ENCODE results near the gene ARHGEF19.
A peak's percentile ranks its signal among the peaks of the same experiment; 100 is the strongest.
"Not testable (repeated sequence)": the region's sequence is repeated elsewhere in the genome, so short reads cannot be mapped to it uniquely, and the experiment has no call there.

The ARHGEF19 gene

DNA sequence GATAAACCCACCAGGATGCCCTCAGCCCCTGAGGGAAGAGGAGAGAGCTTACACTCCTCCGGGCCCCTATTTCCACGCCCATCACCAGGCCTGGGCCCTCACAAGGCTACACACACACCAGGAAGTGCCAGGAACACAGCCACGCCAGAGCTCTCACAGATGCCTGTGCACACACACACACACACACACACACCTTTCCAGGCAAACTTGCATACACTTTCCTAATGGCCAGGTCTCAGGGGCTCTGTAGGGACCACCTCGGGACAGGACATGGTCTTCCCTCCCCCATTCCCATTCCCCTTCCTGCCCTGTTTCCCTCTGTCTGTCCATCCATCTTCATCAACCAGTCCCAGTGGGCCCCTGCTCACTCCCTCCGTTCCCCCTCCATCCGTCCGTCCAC, 46.9 kb downstream of the ARHGEF19 start:
- DNase-seq (ENCODE audit: low read depth) = no peak

DNA sequence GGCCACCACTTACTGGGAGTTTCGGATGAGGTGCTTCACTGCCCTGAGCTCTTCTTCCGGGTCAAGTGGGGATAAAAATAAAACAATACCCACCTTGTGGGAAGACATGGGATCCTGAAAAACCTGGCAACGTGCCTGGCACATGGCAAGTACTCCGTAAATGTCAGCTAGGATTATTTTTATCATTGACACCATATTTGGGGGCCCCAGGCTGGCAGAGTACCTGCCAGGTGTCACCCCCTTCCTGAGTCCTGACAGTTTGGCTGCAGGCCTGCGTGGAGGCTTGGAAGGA, 47.4 kb downstream of the ARHGEF19 start:
- DNase-seq (ENCODE audit: low read depth) = no peak

DNA sequence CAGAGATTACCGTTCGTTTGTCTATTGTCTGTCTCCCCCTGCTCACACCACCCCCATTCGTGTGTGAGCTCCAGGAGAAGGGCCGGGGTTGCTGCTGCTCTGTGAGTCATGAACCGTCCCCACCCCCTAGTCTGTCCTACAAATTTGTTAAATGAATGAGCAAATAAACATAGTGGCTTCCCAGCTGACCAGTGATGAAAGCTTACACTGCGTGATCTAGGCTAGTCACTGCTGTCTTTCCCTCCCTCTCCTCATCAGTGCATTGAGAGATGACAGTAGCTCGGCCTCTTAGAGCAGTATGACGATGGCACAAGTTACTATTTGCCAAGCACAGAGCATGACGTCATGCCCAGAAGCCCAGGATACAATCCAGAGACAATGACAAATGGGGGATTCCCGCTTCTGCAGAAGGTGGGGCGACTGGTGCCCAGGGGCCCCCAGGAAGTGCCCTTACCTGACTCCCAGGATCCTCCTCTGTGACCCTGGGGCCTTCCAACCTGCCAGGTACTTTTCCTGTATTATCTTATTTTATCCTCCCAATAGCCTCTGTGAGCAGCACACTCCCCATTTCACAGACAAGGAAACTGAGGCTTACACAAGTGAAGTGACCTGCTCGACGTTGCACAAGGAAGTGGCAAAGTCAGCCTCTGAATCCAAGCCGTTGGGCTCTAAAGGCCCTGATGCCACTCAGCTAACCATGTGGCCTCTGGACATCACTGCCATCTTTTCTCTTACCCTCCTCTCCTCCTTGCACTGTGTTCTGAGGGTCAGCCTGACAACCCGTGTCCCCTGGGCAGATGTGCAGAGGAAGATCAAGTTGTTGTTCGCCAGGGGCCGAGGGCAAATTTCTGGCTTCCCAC, 48.0 kb downstream of the ARHGEF19 start:
- DNase-seq (ENCODE audit: low read depth) = no peak

DNA sequence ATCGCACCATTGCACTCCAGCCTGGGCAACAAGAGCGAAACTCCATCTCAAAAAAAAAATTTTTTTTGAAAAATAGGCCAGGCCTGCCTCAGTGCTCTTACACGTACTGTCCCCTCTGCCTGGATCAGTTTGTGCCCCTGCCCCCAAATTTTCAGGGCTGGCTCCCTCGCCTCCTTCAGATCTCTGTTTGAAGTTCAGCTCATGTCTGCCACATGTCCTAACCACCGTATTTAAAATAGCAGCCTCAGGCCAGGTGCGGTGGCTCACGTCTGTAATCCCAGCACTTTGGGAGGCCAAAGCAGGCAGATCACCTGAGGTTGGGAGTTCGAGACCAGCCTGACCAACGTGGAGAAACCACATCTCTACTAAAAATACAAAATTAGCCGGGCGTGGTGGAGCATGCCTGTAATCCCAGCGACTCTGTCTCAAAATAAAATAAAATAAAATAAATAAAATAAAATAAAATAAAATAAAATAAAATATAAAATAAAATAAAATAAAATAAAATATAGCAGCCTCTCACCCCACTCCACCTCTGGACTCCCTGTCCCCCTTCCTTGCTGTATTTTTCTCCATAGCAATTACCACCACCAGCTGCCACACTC, 48.7 kb downstream of the ARHGEF19 start:
- not testable (repeated sequence) for DNase-seq (ENCODE audit: low read depth)

DNA sequence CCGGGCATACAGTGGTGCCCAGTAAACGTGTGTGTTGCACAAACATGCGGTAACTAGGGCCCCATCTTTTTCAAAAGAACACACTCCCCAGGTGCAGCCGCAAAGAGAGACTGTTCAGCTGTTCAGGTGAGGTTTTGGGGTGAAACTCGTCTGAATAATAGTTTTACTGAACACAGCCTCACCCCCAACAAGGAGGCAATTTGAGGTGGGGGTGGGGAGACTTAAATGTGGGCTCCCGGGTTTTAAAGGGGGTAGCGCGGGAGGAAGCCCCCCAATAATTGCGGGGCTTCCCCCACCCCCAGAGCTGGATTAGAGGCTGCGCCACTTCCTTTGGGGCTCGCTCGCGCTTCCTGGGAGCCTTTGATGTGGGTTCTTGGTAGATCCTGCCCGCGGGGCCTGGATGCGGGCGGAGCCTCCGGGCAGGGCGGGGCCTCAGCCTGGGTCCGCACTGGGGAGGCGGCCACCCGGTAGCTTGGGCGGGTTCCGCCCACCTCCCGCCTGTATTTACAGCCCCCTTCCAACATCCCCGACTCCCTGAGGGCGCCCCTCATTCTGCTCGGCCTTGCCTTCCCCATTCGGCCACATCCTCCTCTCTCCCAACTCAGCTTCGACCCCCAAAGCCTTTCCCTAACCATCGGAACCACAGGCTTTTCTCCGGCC, 50.2 kb downstream of the ARHGEF19 start:
- DNase-seq (ENCODE audit: low read depth) = peak; percentile 51

DNA sequence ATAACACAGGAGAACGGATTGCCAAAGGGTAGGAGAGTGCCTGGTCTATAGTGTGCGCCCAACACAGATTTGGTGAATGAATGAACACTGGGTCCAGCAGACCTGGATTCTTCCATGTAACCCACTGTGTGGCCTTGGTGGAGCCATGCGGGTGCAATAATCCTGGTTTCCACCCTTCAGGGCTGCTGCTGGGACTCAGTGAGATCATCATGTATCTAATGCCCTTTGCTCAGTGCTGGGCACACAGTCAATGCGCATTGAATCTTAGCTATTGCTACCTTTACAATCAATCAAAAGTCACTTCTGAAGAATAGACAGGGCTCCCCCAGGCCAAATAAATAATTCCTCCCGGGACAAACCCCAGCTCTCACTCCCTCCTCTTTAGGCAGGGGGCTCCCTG, 50.7 kb downstream of the ARHGEF19 start:
- DNase-seq (ENCODE audit: low read depth) = no peak

DNA sequence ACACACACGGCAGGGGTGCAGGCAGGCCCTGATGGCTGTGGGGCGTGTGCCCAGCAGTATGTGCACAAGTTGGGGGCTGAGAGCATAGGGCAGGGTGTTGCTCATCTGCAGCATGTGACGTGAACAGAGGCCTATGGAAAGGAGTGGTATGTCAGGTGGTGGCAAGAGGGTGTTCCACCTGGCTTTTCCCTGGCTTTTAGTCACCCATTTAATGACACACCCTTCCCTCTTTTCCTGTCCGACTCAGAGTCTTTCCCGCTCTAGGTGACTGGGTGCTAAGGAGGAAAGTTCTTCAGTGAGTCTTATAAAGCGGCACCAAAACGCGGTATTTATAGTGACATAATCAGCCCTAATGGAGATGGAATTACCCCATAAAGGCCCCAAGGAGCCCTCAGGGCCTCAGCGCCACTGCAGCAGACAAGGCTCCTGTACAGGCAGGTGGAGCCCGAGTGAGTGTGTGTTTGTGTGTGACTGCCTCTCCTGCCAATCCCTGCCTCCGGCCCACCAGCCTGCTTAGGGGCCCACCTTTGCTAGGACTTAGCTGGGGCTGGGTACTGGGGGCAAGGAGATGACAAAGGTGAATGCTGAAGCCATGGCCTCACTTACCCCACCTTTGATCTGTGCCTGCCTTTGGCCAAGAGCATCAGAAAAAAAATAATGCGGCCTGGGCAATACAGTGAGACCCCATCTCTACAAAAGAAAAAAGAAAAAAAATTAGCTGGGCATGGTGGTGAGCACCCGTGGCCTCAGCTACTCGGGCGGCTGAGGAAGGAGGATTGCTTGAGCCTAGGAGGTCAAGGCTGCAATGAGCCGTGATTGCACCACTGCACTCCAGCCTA, 53.2 kb downstream of the ARHGEF19 start:
- DNase-seq (ENCODE audit: low read depth) = no peak

DNA sequence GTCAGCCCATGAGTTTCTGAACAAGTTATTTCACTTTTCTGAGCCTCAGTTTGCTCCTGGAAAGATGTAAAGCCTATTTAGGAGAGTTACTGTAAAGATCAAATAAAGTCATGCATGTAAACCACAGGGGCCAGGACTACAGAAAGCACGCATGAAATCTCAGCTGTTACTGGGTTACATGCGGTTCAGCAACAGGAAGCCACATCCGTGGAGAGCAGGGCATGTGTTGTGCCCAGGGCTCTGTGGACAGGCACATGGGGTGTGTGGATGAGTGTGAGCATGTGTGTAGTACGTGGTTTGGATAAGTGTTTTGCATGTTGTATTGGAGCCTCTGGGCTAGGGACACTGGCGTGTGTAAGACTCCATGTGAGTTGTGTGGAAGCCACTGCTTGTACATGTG, 54.4 kb downstream of the ARHGEF19 start:
- peak; percentile 13 for DNase-seq (ENCODE audit: low read depth)

DNA sequence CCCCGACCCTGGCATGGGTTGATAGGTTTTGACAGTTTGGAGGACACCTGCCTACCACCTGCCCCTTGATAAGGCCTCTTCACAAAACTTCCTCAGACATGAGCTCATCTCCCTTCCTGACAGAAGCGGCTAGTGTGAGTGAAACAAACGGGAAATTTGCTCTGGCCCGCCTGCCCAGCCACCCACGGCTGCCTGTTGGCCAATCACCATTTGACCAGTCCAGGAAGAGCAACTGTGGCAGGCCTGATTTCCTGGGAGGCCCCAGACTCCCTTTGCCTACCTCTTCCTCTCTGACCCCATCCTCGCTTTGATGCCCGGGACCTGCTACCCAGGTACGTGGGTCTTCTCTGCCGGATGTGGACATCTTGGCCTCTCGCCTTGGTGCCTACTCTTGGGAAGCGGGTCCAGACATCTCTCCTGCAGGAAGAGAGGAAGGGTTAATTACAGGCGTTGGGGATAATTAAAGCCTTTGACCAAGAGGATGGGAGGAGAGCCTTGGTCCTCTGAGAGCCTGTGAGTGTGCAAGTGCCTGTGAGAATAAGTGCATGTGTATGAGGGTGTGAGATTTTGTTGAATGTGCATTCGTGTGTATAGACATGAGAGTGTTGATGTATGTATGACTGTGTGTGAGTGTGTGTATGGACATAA, 55.5 kb downstream of the ARHGEF19 start:
- no peak for DNase-seq (ENCODE audit: low read depth)

DNA sequence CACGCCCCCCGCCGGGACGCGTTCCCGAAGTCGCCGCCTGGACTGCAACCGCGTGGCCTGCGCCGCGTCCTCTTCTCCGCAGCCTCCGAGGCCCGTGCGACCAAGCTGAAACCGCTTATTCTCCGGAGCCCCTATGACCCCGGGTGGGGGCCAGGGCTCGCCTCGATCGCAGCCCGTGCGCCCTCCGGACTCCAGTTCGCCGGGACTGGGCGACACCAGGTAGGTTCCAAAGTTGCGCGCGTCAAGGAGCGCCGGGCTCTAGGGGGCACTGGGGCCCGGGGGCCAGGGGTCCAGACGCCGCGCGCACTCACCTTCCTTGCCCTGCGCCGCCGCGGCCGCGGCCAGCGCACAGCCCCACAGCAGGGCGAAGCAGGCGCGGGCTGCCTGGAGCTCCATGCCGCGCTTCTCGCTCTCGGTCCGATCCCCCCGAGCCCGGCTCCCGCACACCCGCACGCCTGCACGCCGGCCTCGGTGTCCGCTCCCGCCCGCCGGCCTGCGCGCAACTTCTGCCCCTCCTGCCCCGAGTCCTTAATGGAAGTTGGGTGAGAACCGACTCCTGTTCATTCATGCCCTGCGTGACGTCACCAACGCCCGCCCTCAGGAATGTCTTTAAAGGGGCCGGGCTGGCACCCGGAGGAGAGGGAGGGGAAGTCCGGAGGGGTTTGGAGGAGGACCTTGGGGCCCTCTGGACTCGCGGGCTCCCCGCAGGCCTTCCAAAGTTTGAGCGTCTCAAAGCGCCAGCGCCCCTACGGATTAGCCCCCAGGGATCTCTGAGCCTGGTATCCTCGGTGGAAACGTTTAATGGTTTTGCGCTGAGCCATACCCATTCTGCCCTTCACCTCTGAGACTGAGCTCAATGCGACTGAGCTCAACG, 56.7 kb downstream of the ARHGEF19 start, which contains the start of gene EPHA2:
Gene EPHA2 (minus strand): TSS at position 533 of the 874 bp plus-strand sequence. CDS start 137 bp downstream, at position 396.
- no peak for DNase-seq (ENCODE audit: low read depth)

DNA sequence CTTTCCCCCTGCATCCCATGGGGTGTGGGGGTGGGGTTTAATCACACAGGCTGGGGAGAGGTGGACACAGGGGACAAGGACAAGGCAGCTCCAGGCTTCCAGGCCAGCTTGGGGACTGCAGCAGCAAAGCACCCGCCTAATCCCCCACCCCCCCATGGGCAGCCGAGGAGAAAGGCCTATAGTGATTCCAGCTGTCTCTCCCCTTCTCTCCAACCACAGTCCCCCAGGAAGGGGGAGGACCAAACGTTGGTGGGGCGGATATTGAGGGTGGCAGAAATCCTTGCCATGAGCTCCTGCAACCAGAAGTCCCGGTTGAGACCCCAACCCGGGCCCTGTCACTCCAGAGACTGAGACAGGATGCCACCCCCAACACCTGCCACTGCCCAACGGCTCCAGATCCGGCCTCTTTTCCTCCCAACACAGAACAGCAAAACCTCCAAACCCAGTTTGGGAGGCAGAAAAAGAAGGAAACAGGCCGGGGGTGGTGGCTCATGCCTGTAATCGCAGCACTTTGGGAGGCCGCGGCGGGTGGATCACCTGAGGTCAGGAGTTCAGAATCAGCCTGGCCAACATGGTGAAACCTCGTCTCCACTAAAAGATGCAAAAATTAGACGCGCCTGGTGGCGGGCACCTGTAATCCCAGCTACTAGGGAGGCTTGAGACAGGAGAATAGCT, 58.3 kb downstream of the ARHGEF19 start:
- no peak for DNase-seq (ENCODE audit: low read depth)

DNA sequence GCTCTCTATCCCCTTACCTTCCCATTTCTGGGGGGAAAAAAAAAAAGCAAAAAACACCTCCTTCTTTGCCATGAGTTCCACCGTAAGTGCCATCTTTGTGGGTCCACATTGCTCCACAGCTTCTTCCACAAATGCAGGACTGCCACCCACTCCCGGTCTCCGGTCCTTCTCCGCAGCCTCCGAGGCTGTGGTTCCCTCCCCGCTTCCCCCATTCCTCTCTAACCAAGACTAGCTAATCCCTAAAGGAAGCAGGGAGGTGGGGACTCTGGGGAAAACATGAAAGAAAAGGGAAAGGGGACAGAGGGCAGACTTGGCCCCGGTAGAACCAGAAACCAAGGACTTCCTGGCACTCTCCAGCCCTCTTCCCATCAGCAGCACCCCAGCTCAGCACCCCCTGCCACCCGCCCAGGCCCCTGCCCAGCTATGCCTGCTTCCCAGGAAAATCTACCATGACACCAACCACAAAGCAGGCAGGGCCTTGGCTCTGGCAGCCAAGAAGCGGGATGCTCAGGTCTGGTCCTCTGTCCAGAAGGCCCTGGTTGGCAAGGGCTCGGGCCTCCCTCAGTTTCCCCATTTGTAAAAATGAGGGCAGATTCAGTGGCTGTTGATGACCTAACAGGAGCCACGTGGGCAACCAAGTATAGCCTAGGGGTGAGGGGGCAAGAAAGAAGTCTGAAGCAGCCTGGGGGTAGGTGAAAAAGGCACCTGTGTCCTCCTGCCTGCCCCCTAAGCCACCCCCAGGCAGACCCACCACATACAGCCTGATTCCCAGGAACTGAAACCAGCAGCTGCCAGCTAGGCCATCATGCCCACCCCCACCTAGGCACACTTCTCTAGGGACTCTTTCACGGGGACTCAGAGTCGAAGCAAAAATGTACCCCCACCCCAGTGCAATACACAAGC, 59.1 kb downstream of the ARHGEF19 start:
- DNase-seq (ENCODE audit: low read depth) = no peak

DNA sequence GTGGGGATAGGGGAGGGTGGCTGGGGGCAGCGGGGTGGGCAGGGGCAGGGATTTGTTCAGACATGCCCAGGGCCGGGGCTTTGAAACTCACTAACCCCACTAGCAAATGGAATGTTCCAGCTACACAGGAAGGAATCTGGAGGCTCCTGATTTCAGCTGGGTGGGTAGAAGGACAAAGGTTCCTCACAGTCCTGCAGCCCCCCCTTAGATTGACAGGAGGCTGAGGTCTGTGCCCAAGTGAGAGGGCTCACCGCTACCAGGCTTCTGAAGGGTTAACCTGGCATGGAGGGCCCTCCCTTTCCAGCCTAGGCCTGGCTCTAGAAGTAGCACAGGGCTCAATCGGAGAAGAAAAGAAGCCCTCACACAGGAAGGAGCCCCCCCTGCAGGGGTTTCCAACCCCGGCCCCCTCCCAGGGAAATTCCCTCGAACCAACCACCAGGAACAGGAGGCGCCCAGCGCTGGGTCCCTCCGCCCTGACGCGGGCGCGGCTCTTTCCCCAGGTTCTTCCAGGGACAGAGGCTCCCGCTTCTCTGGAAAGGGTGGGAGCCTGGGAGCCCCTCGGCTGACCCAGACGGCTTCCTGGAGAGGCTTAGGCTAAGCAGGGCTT, 59.9 kb downstream of the ARHGEF19 start:
- DNase-seq (ENCODE audit: low read depth) = no peak

DNA sequence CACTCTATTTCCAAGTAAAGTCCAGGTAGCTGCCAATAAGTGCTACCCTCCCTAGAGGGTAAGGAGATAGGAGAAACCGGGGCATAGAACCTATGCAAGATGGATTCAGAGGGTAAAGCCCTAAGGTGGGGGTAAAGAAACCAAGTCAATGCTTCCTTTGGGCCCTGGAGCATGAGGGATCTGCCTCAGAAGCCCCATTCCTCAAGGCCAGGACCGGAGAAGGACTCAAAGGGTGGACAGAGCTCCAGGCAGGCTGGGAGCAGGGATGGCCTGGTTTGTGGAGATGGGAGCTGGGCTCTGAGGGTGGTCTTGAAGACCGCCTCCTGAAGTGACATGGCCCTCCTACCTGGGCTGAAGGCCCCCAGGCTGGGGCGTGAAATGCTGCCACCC, 60.5 kb downstream of the ARHGEF19 start:
- DNase-seq (ENCODE audit: low read depth) = no peak

DNA sequence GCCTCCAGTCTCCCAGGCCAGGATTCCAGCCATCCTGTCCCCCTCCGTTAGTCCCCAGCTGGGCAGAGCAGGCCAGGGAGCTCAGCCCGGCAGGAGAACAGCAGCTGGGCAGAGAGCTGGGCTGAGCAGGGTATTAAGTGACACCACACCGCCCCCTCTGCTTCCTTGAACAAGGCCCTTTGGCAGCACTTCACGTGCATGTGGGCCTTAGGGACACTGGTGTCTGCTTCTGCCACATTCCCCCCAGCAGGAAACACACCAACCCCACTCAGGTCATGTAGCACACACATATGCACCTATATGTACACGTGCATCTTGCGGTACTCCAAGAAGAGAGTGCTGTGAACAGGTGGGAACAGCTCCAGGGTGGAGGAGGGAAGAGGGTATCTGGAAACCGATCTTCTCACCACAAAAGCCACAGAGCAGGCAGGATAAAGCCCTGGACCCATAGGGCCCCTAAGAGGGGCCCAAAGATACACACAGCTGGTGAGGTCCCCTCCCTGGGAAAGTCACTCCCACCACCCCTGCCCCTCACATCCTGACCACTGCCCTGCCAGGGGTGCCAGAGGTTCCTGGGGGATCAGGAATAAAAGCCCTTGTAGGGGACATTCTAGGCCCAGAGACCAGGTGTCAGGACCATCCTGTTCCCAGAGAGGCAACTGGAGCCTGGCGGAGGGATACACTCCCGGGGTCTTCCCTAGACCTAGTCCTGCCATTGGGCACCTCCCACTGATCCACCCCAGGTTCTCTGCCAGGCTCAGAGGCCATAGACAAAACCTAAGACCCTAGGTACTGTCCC, 61.1 kb downstream of the ARHGEF19 start:
- DNase-seq (ENCODE audit: low read depth) = no peak

DNA sequence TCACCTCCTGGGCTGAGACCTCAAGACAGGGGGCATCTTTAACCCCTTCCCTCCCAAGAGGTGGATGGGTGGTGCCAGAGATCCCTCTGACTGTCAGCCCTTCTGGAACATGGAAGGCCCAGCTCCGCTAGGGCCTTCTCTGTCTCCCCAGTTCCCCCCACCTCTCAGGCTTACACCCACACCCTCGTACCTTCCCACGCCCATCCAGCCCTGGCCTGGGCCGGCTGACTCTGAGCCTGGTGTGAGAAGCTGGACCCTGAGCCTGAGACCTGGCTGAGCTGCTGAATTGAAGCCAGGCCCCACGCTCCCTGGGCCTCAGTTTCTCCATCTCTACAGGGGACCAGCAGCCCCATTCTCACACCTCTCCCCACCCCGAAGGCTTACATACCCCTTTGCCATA, 61.9 kb downstream of the ARHGEF19 start:
- DNase-seq (ENCODE audit: low read depth) = no peak

DNA sequence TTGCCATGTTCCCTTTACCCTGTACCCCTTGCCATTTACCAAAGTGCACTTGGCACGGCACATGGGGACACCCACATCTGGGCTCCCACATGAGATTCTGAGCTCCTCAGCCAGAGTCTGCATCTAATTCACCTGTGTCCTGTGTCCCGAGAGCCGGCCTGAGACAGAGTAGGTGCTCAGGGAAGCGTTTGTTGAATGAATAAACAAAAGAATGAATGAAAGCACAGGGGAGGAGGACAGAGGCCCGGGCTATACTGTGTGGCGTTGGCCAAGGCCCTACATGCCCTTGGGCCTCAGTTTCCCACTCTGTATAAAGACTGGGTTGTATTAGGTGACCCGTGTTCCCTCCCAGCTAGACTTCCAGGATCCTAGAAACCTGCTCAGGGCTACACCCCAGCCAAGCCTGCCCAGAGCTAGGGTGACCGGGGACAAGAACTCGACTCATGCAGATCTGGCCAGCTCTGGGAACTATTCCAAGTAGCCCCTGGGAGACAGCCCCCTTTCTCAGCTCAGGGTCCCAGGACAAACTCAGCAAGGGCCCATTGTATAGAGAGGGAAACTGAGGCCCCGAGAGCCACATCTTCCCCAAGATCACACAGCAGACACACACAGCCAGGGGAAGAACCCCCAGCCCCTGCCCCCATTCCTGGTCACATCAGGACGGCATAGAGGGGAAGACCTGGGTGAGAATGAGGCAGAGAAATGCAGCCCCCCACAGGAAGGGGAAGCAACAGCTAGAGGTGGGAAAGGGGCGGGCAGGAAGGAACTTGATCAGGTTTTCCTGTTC, 62.6 kb downstream of the ARHGEF19 start:
- no peak for DNase-seq (ENCODE audit: low read depth)
